GM12801 (cell line): Measurements from ENCODE around the gene ZNF548.

Experiments
- CTCF ChIP-seq: IDR thresholded peaks from one replicate; pipeline ENCODE4 v1.5.1; 2011; ENCODE audit warnings: control low read depth; ENCODE audit not compliant: insufficient read length; ENCODE audit errors: extremely low read depth

The ZNF548 gene

GRCh38 chr19:57389730-57390598, at the start of gene ZNF548:
Gene ZNF548, plus strand, starts transcription at chr19:57389854. Its CDS starts 246 bp downstream, at chr19:57390100.
- no peak for TF ChIP-seq CTCF

- TF ChIP-seq CTCF = no peak
Measured at GRCh38 chr19:57342582-57342981, 47.1 kb upstream of the ZNF548 start.

- TF ChIP-seq CTCF = no peak
Measured at GRCh38 chr19:57348136-57348535, 41.5 kb upstream of the ZNF548 start.

- no peak for TF ChIP-seq CTCF
Measured at GRCh38 chr19:57350877-57351805, 38.5 kb upstream of the ZNF548 start, which contains the start of gene ZNF304. Gene ZNF304, plus strand, starts transcription at chr19:57351271. Its CDS starts 394 bp downstream, at chr19:57351665.

- no peak for TF ChIP-seq CTCF
Measured at GRCh38 chr19:57351867-57352266, 37.8 kb upstream of the ZNF548 start.

GRCh38 chr19:57355916-57356315, 33.7 kb upstream of the ZNF548 start:
- TF ChIP-seq CTCF = no peak

GRCh38 chr19:57357406-57357805, 32.2 kb upstream of the ZNF548 start:
- no peak for TF ChIP-seq CTCF
